Gastrocnemius medialis (tissue), 4 donors: ENCODE data around the gene DUSP19.

Experiments used
- CTCF ChIP-seq, 5 experiments: fragments of 450-650 bp in 3 of 5; fragments of 200-600 bp in 2 of 5; sonication (generic) in 2 of 5; IDR thresholded peaks in 4 of 5; conservative IDR thresholded peaks in 1 of 5; 1 replicate in 4 of 5; 2 replicates in 1 of 5; pipeline ENCODE4 v1.5.1; 2016 to 2019; ENCODE audit warnings: antibody characterized with exemption in 5 of 5, mild to moderate bottlenecking in 3 of 5, moderate library complexity in 3 of 5
- POLR2A ChIP-seq, 2 donors: fragments of 450-650 bp; IDR thresholded peaks; one replicate each; pipeline ENCODE4 v1.6.1; 2017; ENCODE audit warnings: antibody characterized with exemption in 2 of 2, mild to moderate bottlenecking in 2 of 2, moderate library complexity in 2 of 2

DNA sequence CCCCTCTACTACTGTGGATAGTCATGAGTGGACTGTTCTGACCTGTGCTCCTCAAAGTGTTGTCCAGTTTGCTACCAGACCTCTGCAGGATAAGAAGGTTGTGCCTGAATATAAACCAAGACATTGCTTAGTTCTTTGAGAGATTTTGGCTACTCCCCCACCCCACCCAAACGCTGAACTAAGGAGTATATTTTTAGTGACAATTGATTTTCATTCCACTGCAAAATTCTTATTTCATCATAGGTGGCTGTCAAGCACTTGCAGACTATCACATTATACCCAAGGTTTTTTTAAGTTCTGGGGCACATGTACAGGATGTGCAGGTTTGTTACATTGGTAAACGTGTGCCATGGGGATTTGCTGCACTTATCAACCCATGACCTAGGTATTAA is 13.4 kb downstream of the DUSP19 start:
- no peak for TF ChIP-seq CTCF (IDR thresholded peaks at IDR 0.05 in 4 of 5, conservative IDR thresholded peaks at IDR 0.05 in 1 of 5)
- TF ChIP-seq POLR2A (IDR thresholded peaks at IDR 0.05), result no peak
